ENCODE data around the gene MED15.

Gene MED15

DNA sequence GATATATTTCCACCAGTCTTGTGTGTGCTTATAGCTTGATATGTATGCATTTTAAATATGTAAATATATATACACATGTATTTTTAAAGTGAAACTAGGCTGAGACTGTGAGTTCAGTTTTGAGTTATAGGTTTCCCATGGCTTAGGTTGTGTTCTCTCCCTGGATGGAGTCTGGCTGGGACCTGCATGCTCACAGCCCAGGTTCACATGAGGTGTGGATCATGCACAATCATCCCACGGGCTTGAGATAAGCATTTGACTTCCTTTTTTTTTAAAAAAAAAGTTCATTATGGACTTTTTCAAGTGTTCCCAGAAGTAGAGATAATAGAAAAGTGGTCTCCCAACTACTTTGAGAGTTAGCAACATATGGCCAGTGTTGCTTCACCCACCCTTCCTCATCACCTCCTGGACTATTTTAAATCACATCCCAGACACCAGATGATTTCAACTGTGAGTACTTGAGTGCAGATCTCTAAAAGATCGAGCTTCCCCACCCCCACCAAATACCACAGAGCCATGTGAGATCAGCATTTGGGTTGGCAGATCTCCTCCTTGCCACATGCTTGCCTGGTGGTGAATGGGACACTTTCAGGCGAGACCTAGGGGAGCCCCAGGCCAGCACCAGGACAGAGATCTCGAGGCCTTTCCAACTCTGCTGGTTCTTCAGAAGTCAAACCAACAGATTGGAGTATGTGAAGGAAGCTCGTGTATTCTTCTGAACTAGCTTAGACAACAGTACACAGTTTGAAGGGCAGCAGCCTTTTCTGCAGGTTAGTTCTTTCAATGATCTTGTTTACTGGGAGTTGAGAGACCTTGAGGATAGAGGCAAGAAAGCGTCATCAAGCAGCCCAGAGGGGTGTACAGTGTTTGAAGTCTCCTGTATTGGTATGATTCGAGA lies 15.9 kb downstream of the MED15 start:
- peaks cover 93% of the 10 kb centered on the region for H3K79me2 ChIP-seq (ENCODE audit: insufficient read depth, low read length)
- no peak overlapping the region for H3K9ac ChIP-seq (ENCODE audit: low read depth, low read length)
- DNase-seq (peak; percentile 38), ATAC-seq (ENCODE audit: insufficient read depth, low read depth) (peak; percentile 67)
- peaks cover 77% of the 10 kb centered on the region for H4K20me1 ChIP-seq (ENCODE audit: insufficient read depth, low read length)
- peaks cover 66% of the 10 kb centered on the region for H3K36me3 ChIP-seq (ENCODE audit: insufficient read depth, low read length)
- H3K4me1 ChIP-seq (ENCODE audit: insufficient read depth, low read length) = peaks cover 19% of the 10 kb centered on the region
- H3K4me3 ChIP-seq (ENCODE audit: low read depth in 1 of 2, low read length in 2 of 2) = no peak overlapping the region
- H3K9me3 ChIP-seq (ENCODE audit: insufficient read depth, low read length, severe bottlenecking) = no peaks in the 10 kb centered on the region
- TF ChIP-seq, protein P1, sequence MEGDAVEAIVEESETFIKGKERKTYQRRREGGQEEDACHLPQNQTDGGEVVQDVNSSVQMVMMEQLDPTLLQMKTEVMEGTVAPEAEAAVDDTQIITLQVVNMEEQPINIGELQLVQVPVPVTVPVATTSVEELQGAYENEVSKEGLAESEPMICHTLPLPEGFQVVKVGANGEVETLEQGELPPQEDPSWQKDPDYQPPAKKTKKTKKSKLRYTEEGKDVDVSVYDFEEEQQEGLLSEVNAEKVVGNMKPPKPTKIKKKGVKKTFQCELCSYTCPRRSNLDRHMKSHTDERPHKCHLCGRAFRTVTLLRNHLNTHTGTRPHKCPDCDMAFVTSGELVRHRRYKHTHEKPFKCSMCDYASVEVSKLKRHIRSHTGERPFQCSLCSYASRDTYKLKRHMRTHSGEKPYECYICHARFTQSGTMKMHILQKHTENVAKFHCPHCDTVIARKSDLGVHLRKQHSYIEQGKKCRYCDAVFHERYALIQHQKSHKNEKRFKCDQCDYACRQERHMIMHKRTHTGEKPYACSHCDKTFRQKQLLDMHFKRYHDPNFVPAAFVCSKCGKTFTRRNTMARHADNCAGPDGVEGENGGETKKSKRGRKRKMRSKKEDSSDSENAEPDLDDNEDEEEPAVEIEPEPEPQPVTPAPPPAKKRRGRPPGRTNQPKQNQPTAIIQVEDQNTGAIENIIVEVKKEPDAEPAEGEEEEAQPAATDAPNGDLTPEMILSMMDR (IDR thresholded peaks at IDR 0.05; ENCODE audit: borderline replicate concordance, extremely low read depth, low read length, poor library complexity, severe bottlenecking) = no peak
- no peak for TF ChIP-seq EZH2 (IDR thresholded peaks at IDR 0.05; ENCODE audit: borderline replicate concordance, low read depth, low read length, severe bottlenecking)
- H2AFZ ChIP-seq (ENCODE audit: low read depth, low read length) = no peak overlapping the region
- H3K4me2 ChIP-seq (ENCODE audit: insufficient read depth, low read length) = peak overlapping the region; percentile 5; the same call in 1 of the 2 replicates
- H3K27ac ChIP-seq (ENCODE audit: low read length) = peak overlapping the region; percentile 45; the same call in 1 of the 2 replicates
- H3K27me3 ChIP-seq (ENCODE audit: insufficient read depth, low read length, poor library complexity) = no peaks in the 10 kb centered on the region

DNA sequence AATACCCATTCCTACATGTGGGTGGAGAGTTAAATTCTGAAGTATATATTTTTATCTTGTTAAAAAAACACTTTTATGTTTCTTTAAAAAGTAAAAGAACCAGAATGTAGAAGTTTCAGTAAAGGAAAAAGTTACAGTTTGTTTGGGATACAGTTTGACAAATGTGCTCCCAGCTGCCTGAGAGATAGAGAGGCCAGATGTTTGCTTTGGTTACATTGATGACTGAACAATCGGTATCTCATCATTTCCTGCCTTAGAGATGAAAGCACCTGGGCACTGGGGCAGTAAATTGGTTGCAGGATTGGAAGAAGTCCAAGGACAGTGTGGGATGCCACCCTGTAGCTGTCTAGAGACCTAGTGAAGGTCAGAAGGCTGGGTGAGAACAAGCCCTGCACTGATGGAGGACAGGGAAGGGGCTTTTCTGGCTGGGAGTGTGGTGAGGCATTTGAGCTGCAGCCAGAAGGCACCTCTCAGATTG lies 16.6 kb downstream of the MED15 start:
- DNase-seq = peak; percentile 11
- no peaks in the 10 kb centered on the region for H3K27me3 ChIP-seq (ENCODE audit: insufficient read depth, low read length, poor library complexity)
- peaks cover 76% of the 10 kb centered on the region for H4K20me1 ChIP-seq (ENCODE audit: insufficient read depth, low read length)
- 0 out of 2 replicates have a peak overlapping the region, but pooled peaks have one; percentile 47 for H3K27ac ChIP-seq (ENCODE audit: low read length)
- ATAC-seq (ENCODE audit: insufficient read depth, low read depth) = peak; percentile 64
- no peak overlapping the region for H3K4me2 ChIP-seq (ENCODE audit: insufficient read depth, low read length)
- no peaks in the 10 kb centered on the region for H3K9me3 ChIP-seq (ENCODE audit: insufficient read depth, low read length, severe bottlenecking)
- H3K4me3 ChIP-seq (ENCODE audit: low read depth in 1 of 2, low read length in 2 of 2) = no peak overlapping the region
- peaks cover 93% of the 10 kb centered on the region for H3K79me2 ChIP-seq (ENCODE audit: insufficient read depth, low read length)
- peaks cover 65% of the 10 kb centered on the region for H3K36me3 ChIP-seq (ENCODE audit: insufficient read depth, low read length)
- H3K4me1 ChIP-seq (ENCODE audit: insufficient read depth, low read length) = peaks cover 19% of the 10 kb centered on the region
- H2AFZ ChIP-seq (ENCODE audit: low read depth, low read length) = no peak overlapping the region
- H3K9ac ChIP-seq (ENCODE audit: low read depth, low read length) = no peak overlapping the region
- no peak for TF ChIP-seq EZH2 (IDR thresholded peaks at IDR 0.05; ENCODE audit: borderline replicate concordance, low read depth, low read length, severe bottlenecking)
- TF ChIP-seq, protein P1 (IDR thresholded peaks at IDR 0.05; ENCODE audit: borderline replicate concordance, extremely low read depth, low read length, poor library complexity, severe bottlenecking) = no peak

DNA sequence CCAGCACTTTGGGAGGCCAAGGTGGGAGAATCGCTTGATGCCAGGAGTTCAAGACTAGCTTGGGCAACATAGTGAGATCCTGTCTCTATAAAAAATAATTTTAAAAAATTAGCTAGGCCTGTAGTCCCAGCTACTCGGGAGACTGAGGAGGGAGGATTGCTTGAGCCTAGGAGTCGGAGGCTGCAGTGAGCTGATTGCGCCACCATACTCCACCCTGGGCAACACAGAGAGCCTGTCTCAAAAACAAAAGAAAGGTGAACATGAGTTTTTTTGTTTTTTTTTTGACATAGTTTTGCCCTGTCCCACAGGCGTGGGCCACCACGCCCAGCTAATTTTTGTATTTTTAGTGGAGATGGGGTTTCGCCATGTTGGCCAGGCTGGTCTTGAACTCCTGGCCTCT lies 17.6 kb downstream of the MED15 start:
- TF ChIP-seq, protein P1 (IDR thresholded peaks at IDR 0.05; ENCODE audit: borderline replicate concordance, extremely low read depth, low read length, poor library complexity, severe bottlenecking) = no peak
- TF ChIP-seq EZH2 (IDR thresholded peaks at IDR 0.05; ENCODE audit: borderline replicate concordance, low read depth, low read length, severe bottlenecking) = no peak
- Histone ChIP-seq H4K20me1 (ENCODE audit: insufficient read depth, low read length) (peaks cover 71% of the 10 kb centered on the region), H3K9ac (ENCODE audit: low read depth, low read length) (no peak overlapping the region)

More for the DNA sequence above, 17.6 kb downstream of the MED15 start:
- Histone ChIP-seq H2AFZ (ENCODE audit: low read depth, low read length) (no peak overlapping the region), H3K4me2 (ENCODE audit: insufficient read depth, low read length) (no peak overlapping the region), H3K4me3 (ENCODE audit: low read depth in 1 of 2, low read length in 2 of 2) (no peak overlapping the region), H3K36me3 (ENCODE audit: insufficient read depth, low read length) (peaks cover 57% of the 10 kb centered on the region), H3K4me1 (ENCODE audit: insufficient read depth, low read length) (peaks cover 19% of the 10 kb centered on the region), H3K9me3 (ENCODE audit: insufficient read depth, low read length, severe bottlenecking) (no peaks in the 10 kb centered on the region), H3K79me2 (ENCODE audit: insufficient read depth, low read length) (peaks cover 91% of the 10 kb centered on the region), H3K27ac (ENCODE audit: low read length) (no peak overlapping the region), H3K27me3 (ENCODE audit: insufficient read depth, low read length, poor library complexity) (no peaks in the 10 kb centered on the region)
- DNase-seq (no peak), ATAC-seq (ENCODE audit: insufficient read depth, low read depth) (no peak)
